SK-N-SH (cell line): ENCODE results near the gene PIK3R2. TPM values are rescaled to one million over a fixed set of nuclear protein-coding genes. Genes with fewer than 3 reads are reported as not detected.

Source experiments
- CTCF ChIA-PET: fragments of 300-600, 350-600 bp; formaldehyde crosslinking; extraction: SDS; loops from one replicate; lab custom pipeline; 2021; lab: Yijun Ruan, JAX
- POLR2A ChIA-PET: fragments of 350-600 bp; sonication (Branson Sonifier 250); formaldehyde crosslinking; extraction: SDS; loops from one replicate; lab custom pipeline; 2020; ENCODE audit warnings: antibody characterized with exemption, inconsistent platforms; lab: Yijun Ruan, JAX
- DNase-seq: peaks from one replicate; pipeline ENCODE4 v3.0.0; 2012
- H2AFZ ChIP-seq: fragments of 200-600 bp; sonication (generic); 2 replicates; pipeline ENCODE4 v1.8.1; 2016; ENCODE audit warnings: antibody characterized with exemption, mild to moderate bottlenecking, low read depth
- H3F3A ChIP-seq: fragments of 200-600 bp; sonication (generic); replicated peaks from 2 replicates; pipeline ENCODE3; 2016; ENCODE audit warnings: antibody characterized with exemption, mild to moderate bottlenecking; ENCODE audit not compliant: insufficient read depth
- H3K27ac ChIP-seq, 2 experiments: fragments of 200-500 bp in 1 of 2; fragments of 200-600 bp in 1 of 2; sonication (Bioruptor generic) in 1 of 2; sonication (generic), shearing (Covaris generic) in 1 of 2; 2 replicates each; pipeline versions ENCODE4 v1.5.1 to v1.6.1; 2014 to 2016; ENCODE audit warnings: low read depth in 2 of 2, inconsistent platforms in 1 of 2, low read length in 1 of 2, mild to moderate bottlenecking in 1 of 2, mixed read lengths in 1 of 2
- H3K27me3 ChIP-seq: fragments of 200-600 bp; sonication (generic), shearing (Covaris generic); 2 replicates; pipeline ENCODE4 v1.6.1; 2016; ENCODE audit warnings: mixed run types; ENCODE audit not compliant: insufficient read depth
- H3K36me3 ChIP-seq, 2 experiments: fragments of 200-500 bp in 1 of 2; fragments of 200-600 bp in 1 of 2; sonication (Bioruptor generic) in 1 of 2; sonication (generic) in 1 of 2; replicated peaks in 1 of 2; 2 replicates each; pipeline versions ENCODE3 to v1.5.1; 2014 to 2016; ENCODE audit warnings: low read length in 1 of 2, mild to moderate bottlenecking in 1 of 2; ENCODE audit not compliant: insufficient read depth in 2 of 2, control insufficient read depth in 1 of 2
- H3K4me1 ChIP-seq, 2 experiments: fragments of 200-500 bp in 1 of 2; fragments of 200-600 bp in 1 of 2; sonication (Bioruptor generic) in 1 of 2; sonication (generic), shearing (Covaris generic) in 1 of 2; 2 replicates each; pipeline versions ENCODE4 v1.5.1 to v1.6.1; 2014 to 2016; ENCODE audit warnings: low read depth in 1 of 2, low read length in 1 of 2, mixed run types in 1 of 2; ENCODE audit not compliant: insufficient read depth in 2 of 2, control insufficient read depth in 1 of 2
- H3K4me2 ChIP-seq: fragments of 200-600 bp; sonication (generic), shearing (Covaris generic); 2 replicates; pipeline ENCODE4 v1.6.1; 2017; ENCODE audit warnings: mixed run types
- H3K4me3 ChIP-seq, 2 experiments: fragments of 200-500 bp in 1 of 2; fragments of 200-600 bp in 1 of 2; sonication (Bioruptor generic) in 1 of 2; sonication (generic), shearing (Covaris generic) in 1 of 2; 2 replicates each; pipeline versions ENCODE4 v1.5.1 to v1.8.1; 2014 to 2016; ENCODE audit warnings: low read depth in 2 of 2, inconsistent platforms in 1 of 2, low read length in 1 of 2, mild to moderate bottlenecking in 1 of 2, mixed read lengths in 1 of 2, moderate library complexity in 1 of 2
- H3K79me2 ChIP-seq: fragments of 200-600 bp; sonication (generic); 2 replicates; pipeline ENCODE4 v1.8.1; 2017; ENCODE audit warnings: mild to moderate bottlenecking; ENCODE audit not compliant: insufficient read depth
- H3K9ac ChIP-seq: fragments of 200-600 bp; sonication (generic); 2 replicates; pipeline ENCODE4 v1.6.1; 2017; ENCODE audit warnings: mixed run types
- H3K9me2 ChIP-seq: fragments of 200-600 bp; sonication (generic); 2 replicates; pipeline ENCODE4 v1.6.1; 2017; ENCODE audit warnings: mixed run types
- H3K9me3 ChIP-seq: fragments of 200-600 bp; sonication (generic); 2 replicates; pipeline ENCODE4 v1.6.1; 2017; ENCODE audit warnings: mixed run types, mild to moderate bottlenecking, moderate library complexity
- H4K20me1 ChIP-seq: fragments of 200-600 bp; sonication (generic); 2 replicates; pipeline ENCODE4 v1.6.1; 2017; ENCODE audit warnings: mild to moderate bottlenecking, mixed run types; ENCODE audit not compliant: insufficient read depth
- CHD2 ChIP-seq: fragments of 150-350 bp; IDR thresholded peaks from 2 replicates; pipeline ENCODE4 v1.6.1; 2018; ENCODE audit warnings: low read length; ENCODE audit not compliant: partially characterized antibody
- ELF1 ChIP-seq: IDR thresholded peaks from 2 replicates; pipeline ENCODE4 v1.4.0; 2012
- EP300 ChIP-seq, 2 experiments: IDR thresholded peaks; 2 replicates each; pipeline versions ENCODE4 v1.4.0 to v1.6.1; 2012; ENCODE audit warnings: borderline replicate concordance in 1 of 2, low read depth in 1 of 2, low read length in 1 of 2
- FOXJ3 ChIP-seq: sonication (generic); formaldehyde crosslinking; IDR thresholded peaks from 2 replicates; pipeline ENCODE4 v1.5.1; 2020; ENCODE audit warnings: mild to moderate bottlenecking, missing genetic modification reagents
- FOXM1 ChIP-seq: IDR thresholded peaks from 2 replicates; pipeline ENCODE4 v1.4.0; 2012; ENCODE audit warnings: low read depth, mild to moderate bottlenecking
- IRF3 ChIP-seq: fragments of 150-350 bp; IDR thresholded peaks from 2 replicates; pipeline ENCODE4 v1.6.1; 2016; ENCODE audit warnings: mild to moderate bottlenecking, low read depth, low read length
- MEF2A ChIP-seq: IDR thresholded peaks from 2 replicates; pipeline ENCODE4 v1.4.0; 2012; ENCODE audit warnings: low read depth, borderline replicate concordance
- MXI1 ChIP-seq: IDR thresholded peaks from 2 replicates; pipeline ENCODE4 v1.6.1; 2012; ENCODE audit warnings: mild to moderate bottlenecking, low read depth, low read length, improper control_type of control experiment
- NRF1 ChIP-seq: IDR thresholded peaks from 2 replicates; pipeline ENCODE4 v1.6.1; 2012; ENCODE audit warnings: low read depth, mild to moderate bottlenecking, low read length
- PBX3 ChIP-seq: IDR thresholded peaks from 2 replicates; pipeline ENCODE4; 2012
- RCOR1 ChIP-seq: fragments of 150-350 bp; IDR thresholded peaks from 2 replicates; pipeline ENCODE4 v1.6.1; 2017; ENCODE audit warnings: antibody characterized with exemption, low read length
- REST ChIP-seq: IDR thresholded peaks from 2 replicates; pipeline ENCODE4 v1.6.1; 2012; ENCODE audit warnings: mild to moderate bottlenecking, low read depth, low read length, moderate library complexity
- SIN3A ChIP-seq: IDR thresholded peaks from 2 replicates; pipeline ENCODE4 v1.6.1; 2012; ENCODE audit warnings: low read depth, mild to moderate bottlenecking, low read length, moderate library complexity, borderline replicate concordance
- SMC3 ChIP-seq: IDR thresholded peaks from 2 replicates; pipeline ENCODE4 v1.6.1; 2012; ENCODE audit warnings: low read depth, low read length, improper control_type of control experiment
- TAF1 ChIP-seq: IDR thresholded peaks from 2 replicates; pipeline ENCODE4 v1.6.1; 2012; ENCODE audit warnings: low read depth, mild to moderate bottlenecking, low read length, moderate library complexity, borderline replicate concordance
- TCF12 ChIP-seq: IDR thresholded peaks from 2 replicates; pipeline ENCODE4 v1.4.0; 2012
- TEAD4 ChIP-seq: IDR thresholded peaks from 2 replicates; pipeline ENCODE4 v1.4.0; 2012; ENCODE audit warnings: mild to moderate bottlenecking, borderline replicate concordance; ENCODE audit not compliant: insufficient read depth
- YY1 ChIP-seq: IDR thresholded peaks from 2 replicates; pipeline ENCODE4 v1.4.0; 2012; ENCODE audit warnings: low read depth, mild to moderate bottlenecking
- ZBTB33 ChIP-seq: IDR thresholded peaks from 2 replicates; pipeline ENCODE4 v1.4.0; 2012; ENCODE audit warnings: low read depth, borderline replicate concordance
- WGBS: methylation state at CpG from one replicate; pipeline ENCODE4 v1.1.6; 2017; ENCODE audit warnings: low lambda C conversion rate; 5-methylcytosine and 5-hydroxymethylcytosine counted together
- polyA plus RNA-seq, 3 experiments: library from polyadenylated mRNA; depleted of rRNA; stranded (reverse); fragments of >200 nt; gene quantifications; 2 replicates each; pipeline ENCODE4 v1.2.3, GENCODE V29; 2012

Gene PIK3R2
- polyA plus RNA-seq, 1 of the 3 experiments (the other 2 are of a cell fraction), result 36.6 TPM

GRCh38 chr19:18205200-18205892, 52.4 kb downstream of the PIK3R2 start:
- WGBS, result 56% methylated on average over 29 of the region's 36 CpGs
- H3K27ac ChIP-seq, result peak overlapping the region; percentile 85 to 93
- peaks cover 4 to 20% of the 10 kb centered on the region in 2 experiments; a peak in 2 of 4 replicates for H3K4me1 ChIP-seq
- H3K4me3 ChIP-seq, result peak overlapping the region; percentile 67 to 78
- H3K9me3 ChIP-seq, result no peaks in the 10 kb centered on the region
- POLR2A ChIA-PET, result interaction anchor here (0.6 to 1.6 kb wide), 4 partner anchors 12 to 211 kb away, joined by 3 to 5 read pairs (median 3); partner anchors contain the start of genes JUND and MPV17L2
- no peak for TF ChIP-seq MEF2A
- no peak for TF ChIP-seq ELF1
- no peak for TF ChIP-seq CHD2
- no peak for TF ChIP-seq RCOR1
- no peak for TF ChIP-seq IRF3
- no peak for TF ChIP-seq TEAD4
- H3F3A ChIP-seq, result no peaks in the 10 kb centered on the region
- peaks cover 0 to 2% of the 10 kb centered on the region in 2 experiments for H3K36me3 ChIP-seq
- peak overlapping the region; percentile 79 for H3K9ac ChIP-seq
- no peaks in the 10 kb centered on the region for H3K79me2 ChIP-seq
- CTCF ChIA-PET, result interaction anchor here (0.8 to 20.7 kb wide), 13 partner anchors 13 to 205 kb away, joined by 3 to 505 read pairs (median 5); partner anchors contain the start of genes MPV17L2 and PIK3R2
- H3K9me2 ChIP-seq, result no peaks in the 10 kb centered on the region
- H2AFZ ChIP-seq, result peak overlapping the region; percentile 76
- no peaks in the 10 kb centered on the region for H3K27me3 ChIP-seq
- peak overlapping the region; percentile 96 for H3K4me2 ChIP-seq
- peak; percentile 77 for DNase-seq
- no peaks in the 10 kb centered on the region for H4K20me1 ChIP-seq

- H3K27me3 ChIP-seq, result no peaks in the 10 kb centered on the region
- POLR2A ChIA-PET, result interaction anchor here (1.1 kb wide), 1 partner anchor 75 kb away, joined by 3 read pairs; the partner anchor contains the start of gene JUND
- H3K9ac ChIP-seq, result no peak overlapping the region
- no peak overlapping the region; a peak in 1 of 4 replicates for H3K4me3 ChIP-seq
- no peaks in the 10 kb centered on the region for H3K9me3 ChIP-seq
- no peaks in the 10 kb centered on the region for H3F3A ChIP-seq
- H3K27ac ChIP-seq, result no peak overlapping the region
- H3K36me3 ChIP-seq, result peaks cover 0 to 2% of the 10 kb centered on the region in 2 experiments
- H3K4me2 ChIP-seq, result no peak overlapping the region
- CTCF ChIA-PET, result interaction anchor here (0.7 to 20.7 kb wide), 9 partner anchors 14 to 205 kb away, joined by 3 to 505 read pairs (median 9); a partner anchor contains a TSS
- H2AFZ ChIP-seq, result no peak overlapping the region
- H3K79me2 ChIP-seq, result no peaks in the 10 kb centered on the region
- H4K20me1 ChIP-seq, result no peaks in the 10 kb centered on the region
- no peaks in the 10 kb centered on the region for H3K9me2 ChIP-seq
- DNase-seq, result no peak
- H3K4me1 ChIP-seq, result peaks cover 4 to 20% of the 10 kb centered on the region in 2 experiments; a peak in 2 of 4 replicates
- WGBS, result 96% methylated on average over 12 of the region's 12 CpGs
- TF ChIP-seq TAF1 (no peak), MXI1 (no peak), PBX3 (no peak), FOXJ3 (CRISPR knock-in tag) (no peak), FOXM1 (no peak), ZBTB33 (no peak), SMC3 (no peak), ELF1 (no peak), TCF12 (no peak), EP300 (IDR thresholded peaks at IDR 0.05; ENCODE audit: borderline replicate concordance in 1 of 2, low read depth in 1 of 2, low read length in 1 of 2) (no peak), SIN3A (no peak), YY1 (no peak), TEAD4 (no peak), REST (no peak), NRF1 (no peak)
Measured at GRCh38 chr19:18206018-18206417, 53.1 kb downstream of the PIK3R2 start.
